ENCODE measurements around the gene DDR2.

Gene DDR2

DNA sequence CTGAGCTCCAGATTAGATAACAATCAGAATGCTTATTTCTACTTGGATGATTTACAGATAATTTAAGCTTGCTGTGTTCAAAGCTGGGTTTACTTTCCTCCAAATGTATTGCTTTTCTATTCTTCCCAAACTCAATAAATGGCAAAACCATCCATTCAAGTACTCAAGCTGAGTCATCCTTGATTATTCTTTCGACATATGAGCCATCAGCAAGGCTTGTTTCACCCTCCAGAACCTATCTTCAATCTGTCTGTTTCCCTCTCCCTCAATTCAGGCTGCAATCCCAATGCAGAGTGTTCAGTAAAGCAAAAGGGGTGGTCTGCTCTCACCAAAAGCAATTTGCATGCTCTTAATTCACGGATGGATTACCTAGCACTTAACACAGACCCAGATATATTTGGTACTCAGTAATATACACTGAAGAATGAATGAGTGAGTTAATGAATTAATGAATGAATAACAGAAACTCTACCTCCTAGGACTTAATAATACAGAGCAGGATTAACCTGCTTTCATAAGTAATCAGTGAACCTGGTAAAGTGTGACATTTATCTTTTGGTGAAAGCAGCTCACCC is 41.9 kb downstream of the DDR2 start:
- no peak for DNase-seq

DNA sequence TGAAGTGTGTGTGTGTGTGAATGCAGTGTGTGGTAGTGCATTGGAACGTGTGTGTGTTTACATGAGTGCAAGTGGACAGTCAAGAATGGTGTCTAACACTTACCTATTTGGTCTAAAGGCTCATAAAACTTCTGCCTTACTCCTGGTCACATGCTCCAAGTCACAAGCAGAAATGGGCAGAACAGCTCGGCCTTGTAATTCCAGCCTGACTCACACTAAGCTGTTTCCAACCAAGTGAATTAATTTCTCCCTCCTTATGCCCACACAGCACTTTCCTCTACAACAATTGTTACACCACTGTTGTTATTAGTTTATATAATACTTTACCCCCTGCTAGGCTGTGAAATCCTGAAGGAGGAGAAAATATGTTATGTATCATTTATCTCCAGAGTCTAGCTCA is 43.8 kb downstream of the DDR2 start:
- DNase-seq, result no peak

DNA sequence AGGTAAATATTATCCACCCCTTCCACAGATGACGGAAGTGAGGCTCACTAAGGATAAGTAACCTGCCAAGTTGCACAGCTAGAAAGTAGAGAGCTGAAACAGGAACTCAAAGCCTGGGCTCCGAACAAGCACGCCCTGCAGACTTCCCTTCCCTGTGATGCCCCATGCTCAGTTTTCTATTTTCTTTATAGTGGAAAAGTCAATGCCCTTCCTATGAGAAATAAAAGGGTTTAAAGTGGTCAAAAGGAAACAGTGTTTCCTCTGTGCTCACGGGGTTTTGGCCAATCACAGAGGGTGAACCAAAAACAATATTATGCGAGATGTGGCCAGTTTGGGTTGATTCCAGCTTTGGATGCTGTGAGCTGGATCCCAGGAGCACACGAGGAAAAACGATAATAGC is 44.5 kb downstream of the DDR2 start:
- no peak for DNase-seq

DNA sequence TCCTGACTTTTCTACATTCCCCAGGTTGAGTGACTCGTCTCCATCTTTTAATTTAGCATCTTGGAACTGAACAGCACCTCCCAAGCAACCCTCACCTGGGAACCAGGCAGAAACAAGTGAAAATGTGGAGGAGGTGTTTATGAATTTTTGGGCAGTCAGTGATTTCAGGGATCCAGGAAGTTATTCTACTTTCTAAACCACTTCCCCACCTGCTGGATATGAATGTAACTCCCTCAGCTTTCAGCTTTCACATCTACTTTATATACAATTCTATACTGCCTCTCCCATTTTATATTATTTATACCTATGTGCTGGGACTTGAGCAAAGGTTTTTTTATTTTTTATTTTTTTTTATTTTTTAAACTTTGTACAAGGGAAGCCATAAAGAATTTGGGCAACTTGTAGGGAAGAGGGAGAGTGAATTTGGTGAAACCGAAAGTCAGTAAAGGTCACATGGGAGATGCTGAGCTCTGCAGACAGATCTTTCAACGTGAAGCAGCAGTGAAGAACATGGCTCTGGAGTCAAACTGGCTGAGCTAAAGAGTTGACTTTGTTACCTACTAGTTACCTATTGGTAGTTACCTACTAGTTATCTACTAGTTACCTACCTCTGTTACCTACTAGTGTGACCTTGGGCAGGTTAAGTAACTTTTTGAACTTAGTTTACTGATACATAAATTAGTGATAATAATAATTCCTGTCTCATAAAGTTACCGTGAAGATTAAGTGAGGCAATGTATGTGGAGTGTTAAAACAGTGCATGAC is 45.5 kb downstream of the DDR2 start:
- DNase-seq, result no peak

DNA sequence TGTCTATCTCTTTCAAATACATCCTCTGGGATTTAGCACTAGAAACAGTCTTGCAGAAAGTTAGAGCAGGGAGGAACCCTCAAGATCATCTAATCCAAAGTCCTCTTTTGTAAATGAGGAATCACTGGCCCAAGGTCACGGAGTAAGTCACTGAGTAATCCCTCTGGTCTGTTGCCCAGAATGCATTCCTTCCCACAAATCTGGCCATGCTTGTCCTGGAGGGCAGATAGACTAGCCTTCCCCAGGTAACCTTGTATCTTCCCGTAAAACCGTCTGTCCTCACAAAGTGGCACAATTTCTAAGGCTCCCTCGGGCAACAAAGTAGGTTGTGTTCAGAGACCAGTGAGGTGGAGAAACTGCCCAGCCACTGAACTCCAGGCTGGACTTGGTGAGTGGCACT is 46.2 kb downstream of the DDR2 start:
- no peak for DNase-seq

DNA sequence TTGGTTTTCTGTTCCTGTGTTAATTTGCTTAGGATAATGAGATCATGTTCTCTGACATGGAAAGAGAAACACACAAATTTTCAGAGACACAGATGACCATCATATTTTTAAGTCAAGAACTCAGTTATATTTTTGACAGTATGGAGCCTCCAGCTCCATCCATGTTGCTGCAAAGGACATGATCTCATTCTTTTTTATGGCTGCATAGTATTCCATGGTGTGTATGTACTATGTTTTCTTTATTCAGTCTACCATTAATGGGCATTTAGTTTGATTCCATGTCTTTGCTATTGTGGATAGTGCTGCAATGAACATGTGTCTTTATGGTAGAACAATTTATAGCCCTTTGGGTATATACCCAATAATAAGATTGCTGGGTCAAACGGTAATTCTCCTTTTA is 47.0 kb downstream of the DDR2 start:
- DNase-seq, result no peak

DNA sequence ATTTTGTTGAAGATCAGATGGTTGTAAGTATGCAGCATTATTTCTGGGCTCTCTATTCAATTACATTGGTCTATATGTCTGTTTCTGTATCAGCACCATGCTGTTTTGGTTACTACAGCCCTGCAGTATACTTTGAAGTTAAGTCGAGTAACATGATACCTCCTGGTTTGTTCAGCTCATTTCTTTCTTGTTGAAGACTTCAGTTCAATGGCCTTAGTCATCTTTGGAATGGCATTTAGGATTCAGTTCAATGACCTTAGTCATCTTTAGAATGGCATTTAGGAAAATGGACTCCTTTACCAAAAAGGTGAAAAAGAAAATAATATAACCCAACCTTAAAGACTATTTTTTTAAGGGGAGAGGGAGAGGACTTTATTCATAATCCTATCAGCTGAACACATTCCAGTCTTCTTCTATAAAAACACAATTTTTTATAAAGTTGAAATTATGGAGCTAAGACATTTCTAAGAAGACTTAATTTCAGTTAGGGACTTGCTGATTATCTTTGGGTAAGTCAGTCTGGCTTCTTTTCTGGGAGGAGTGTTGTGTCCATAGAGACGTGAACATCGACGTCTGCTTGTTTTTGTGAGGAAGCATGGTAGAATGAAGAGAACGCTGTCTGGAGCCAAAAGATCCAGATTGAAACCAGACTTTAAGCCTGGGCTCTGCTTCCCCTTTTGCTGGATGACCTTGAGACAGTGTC is 48.3 kb downstream of the DDR2 start:
- no peak for DNase-seq

DNA sequence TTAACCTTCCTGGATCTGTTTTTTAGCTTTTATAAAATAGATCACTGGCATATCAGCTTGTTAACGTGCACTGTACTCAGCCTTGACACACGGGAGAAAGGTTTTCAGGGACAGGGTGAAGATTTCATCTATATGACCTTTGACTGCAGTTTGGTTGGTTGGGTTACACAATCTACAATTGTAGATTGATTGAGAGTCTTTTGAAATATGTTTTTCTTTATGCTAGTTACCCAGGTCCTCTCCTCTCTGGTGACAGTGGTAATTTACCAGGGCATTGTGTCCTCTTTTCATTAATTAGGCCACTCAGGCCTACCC is 48.8 kb downstream of the DDR2 start:
- DNase-seq, result no peak

DNA sequence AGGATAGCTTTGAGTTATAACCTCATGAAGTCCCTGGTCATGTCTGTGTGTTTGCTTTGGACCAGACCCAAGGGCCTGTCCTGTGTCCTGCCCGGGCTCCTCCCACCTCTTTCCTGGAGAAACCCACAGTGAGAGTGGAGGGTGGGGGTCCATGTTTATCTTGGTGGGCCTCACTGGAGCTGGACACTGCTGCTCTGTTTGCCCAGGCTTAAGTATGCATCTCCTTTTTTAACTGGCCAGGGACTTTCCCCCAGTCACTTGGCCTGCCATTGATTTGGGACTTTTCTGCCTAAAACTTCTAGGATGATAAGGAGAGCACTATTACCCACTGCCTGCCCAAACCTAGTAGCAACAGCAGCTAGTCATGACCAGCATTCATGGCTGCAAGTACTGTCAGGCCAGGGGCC is 49.8 kb downstream of the DDR2 start:
- no peak for DNase-seq

DNA sequence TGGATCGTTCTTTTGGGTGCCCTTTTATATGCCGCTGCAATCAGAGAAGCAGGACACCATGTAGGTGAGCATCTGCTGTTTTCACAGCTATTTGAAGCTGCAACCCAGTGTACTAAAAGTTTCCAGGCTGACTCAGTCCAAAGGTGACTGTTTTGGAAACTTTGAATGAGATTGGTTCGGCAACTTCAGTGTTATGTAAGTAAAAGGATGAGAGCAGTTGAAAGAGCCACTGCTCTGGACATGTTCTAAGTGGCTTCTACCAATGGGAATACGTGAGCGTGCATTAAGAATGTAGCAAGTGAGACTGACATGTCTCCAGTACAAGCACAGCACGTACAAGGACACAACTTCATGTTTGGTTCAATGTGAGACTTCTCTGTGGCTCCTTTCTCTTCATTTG is 55.6 kb downstream of the DDR2 start:
- no peak for DNase-seq

DNA sequence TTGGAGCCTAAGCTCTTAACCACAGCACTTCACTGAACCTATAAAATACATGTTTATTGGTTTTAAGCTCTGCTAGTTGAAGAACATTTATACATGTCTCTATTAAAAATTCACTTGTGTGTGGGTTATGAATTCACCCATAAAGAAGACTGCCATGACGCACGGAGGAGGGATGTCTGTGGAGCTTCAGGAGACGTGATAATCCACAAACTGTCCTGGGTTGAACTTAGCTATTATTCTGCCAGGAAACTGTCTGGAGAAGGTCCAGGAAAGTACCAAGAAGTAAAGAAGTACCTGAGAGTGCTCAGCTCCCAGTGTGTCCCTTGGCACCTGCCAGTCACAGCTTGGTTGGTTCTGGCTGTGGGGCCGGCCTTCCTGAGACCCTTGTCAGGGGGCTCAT is 56.3 kb downstream of the DDR2 start:
- no peak for DNase-seq

DNA sequence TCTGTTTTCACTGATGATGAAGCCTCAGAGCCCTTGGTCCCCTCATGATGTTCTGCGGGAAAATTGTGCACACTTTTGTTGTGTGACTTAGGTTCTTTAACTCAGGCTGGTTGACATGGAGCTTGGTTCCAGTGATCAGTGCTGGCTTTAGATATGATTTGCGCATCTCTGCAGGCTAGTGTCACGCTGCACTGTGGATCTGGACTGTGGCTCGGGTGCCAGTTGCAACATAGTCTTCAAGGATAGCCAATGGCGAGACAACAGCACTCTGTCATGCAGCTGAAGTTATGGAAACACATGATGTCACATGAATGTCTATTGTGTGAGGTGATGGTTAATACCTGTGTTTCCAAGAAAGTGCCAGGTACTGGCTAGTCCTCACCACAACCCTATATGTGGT is 56.7 kb downstream of the DDR2 start:
- DNase-seq, result no peak

DNA sequence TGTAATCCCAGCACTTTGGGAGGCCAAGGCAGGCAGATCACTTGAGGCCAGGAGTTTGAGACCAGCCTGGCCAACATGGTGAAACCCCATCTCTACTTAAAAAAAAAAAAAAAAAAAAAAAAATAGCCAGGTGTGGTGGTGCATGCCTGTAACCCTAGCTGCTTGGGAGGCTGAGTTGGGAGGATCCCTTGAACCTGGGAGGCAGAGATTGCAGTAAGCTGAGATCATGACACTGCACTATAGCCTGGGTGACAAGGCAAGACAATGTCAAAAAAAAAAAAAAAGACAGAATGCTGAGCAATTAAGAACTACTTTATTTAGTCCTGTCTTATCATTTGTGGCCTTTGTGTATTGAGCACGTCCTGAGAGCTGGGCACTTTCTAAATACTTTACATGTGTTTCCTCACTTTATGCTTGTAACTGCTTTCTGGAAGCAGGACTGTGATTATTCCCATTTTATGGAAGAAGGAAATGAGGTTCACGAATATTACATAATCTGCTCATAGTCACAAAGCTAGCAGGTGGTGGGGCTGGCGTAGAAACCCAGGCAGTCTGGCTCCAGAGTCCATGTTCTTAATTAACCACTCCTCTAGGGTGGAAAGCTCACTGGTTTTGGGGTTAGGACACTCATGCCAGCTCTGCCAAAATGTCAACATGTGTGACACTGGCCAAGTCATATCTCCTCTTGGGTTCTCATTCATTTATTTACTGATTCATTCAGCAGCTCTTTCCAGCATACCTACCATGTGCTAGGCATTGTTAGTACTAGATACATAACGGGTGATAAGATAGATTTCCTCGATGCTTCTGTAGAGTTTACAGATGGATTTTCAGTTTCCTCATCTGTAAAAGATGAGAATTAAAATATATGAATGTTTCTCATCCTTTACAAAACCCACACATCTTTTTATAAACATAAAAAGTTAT is 57.7 kb downstream of the DDR2 start:
- DNase-seq, result no peak

DNA sequence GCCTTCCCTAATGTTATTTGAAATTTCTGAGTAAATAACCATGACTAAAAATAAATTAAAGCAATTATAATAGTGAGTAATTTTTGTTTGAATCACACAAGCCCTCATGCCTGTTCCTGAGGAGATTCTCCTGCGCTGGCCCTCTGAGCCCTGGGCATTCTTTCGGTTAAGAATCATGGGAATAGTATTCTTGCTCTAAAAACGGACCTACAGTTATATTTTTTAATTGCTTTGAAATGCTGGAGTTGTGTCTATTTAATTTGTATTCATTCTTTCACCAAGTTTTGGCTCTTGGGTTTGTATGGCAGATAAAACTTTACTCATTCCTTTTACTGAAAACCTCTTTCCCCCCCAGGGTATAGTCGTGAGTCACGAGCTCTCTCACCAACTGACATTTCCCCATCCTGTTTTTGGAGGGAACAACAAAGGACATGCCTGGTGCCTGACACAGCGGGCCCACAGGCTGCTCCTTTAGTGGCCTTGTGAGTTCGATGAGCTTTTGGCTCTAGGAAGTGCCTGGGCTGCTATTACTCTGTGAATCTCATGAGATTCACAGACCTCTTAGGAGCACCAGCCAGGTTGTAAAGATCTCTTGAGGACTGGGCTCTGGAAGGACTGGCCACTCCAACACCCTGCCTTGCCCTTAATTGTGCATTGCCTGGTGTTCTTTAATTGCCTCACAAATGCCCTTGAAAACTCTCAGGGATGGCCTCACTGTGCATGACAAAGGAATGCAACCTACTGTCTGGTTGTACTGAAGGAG is 58.6 kb downstream of the DDR2 start:
- no peak for DNase-seq

DNA sequence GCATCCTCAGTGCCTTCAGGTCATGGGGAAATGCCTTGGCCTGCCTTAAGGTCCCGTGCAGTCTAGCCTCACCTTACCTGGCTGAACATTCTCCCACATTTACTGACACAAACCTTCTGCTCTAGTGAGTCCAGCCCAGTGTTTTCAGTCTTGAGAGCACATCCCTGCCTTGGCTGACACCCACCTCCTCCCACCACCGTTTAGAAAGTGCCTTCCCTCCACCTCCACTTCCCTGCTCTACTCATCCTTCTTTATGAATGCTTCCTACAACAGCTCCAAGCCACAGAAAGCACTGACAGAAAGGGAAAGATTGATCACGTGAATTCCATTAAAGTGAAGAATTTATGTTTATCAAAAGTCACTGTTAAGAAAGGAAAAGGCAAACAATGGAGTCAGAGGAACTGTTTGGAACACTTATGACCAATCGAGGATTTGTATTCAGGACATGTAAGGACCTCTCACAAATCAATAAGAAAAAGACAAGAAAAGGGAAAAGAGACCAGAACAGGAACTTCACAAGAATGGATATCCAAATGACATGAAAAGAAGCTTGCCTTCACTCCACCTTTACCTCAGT is 59.8 kb downstream of the DDR2 start:
- no peak for DNase-seq

DNA sequence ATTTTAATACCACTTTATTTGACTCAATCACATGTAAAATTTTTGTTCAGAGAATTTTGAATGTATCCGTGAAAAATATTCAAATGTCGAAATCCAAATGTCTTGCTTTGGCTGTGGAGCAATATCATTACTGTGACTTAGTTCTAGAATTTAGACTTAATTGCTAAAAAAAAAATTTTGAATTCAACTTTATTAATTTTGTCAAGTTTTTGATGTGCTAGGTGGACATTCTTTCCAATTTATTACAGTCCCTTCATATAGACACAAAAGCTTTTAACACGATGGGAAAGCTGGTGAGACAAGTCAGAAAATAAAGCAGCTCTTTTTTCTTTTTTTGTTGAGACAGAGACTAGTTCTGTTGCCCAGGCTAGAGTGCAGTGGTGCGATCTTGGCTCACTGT is 62.6 kb downstream of the DDR2 start:
- DNase-seq, result no peak

DNA sequence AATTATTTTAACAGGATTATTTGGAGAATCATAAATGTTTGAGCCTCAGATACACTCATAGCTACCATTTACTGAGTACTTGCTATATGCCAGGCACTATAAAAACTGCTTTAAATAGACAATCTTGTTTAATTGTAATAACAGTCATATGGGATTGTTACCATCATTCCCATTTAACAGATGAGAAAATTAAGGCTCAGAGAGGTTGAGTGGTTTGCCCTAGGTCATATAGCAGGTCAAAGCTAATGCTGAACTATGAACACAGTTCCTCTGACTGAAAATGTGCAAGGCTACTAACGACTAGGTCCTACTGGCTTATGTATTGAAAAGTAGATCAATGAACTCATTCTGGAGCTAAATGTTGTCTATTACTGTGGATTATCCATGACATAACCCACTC is 63.4 kb downstream of the DDR2 start:
- DNase-seq, result no peak

DNA sequence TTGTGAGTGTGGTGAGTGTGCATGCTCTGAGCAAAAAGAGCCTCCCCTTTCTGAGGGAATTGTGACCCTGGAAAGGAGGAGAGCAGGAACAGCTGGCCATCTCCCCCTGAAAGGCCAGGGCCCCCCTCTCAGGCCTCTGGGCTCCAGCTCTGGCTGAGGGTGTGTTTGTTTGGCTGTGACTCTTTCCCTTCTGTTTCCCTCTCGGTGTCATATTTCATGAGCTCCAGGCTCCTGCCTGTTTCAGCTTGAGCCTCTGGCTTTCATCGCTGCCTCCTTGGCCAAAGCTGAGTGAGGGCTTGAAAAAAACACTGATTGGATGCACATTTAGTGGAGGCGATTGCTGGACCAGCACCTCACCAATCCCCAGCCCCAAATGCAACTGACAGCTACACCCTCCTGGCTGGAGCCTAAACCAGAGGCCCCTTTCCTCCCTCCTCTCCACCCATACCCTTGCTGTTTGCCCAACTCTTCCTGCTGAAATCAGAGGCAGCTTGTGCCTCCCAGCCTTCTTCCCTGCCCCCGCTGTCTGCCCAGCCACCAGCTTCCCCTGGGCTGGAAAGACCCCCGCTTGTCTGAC is 64.1 kb downstream of the DDR2 start:
- no peak for DNase-seq

DNA sequence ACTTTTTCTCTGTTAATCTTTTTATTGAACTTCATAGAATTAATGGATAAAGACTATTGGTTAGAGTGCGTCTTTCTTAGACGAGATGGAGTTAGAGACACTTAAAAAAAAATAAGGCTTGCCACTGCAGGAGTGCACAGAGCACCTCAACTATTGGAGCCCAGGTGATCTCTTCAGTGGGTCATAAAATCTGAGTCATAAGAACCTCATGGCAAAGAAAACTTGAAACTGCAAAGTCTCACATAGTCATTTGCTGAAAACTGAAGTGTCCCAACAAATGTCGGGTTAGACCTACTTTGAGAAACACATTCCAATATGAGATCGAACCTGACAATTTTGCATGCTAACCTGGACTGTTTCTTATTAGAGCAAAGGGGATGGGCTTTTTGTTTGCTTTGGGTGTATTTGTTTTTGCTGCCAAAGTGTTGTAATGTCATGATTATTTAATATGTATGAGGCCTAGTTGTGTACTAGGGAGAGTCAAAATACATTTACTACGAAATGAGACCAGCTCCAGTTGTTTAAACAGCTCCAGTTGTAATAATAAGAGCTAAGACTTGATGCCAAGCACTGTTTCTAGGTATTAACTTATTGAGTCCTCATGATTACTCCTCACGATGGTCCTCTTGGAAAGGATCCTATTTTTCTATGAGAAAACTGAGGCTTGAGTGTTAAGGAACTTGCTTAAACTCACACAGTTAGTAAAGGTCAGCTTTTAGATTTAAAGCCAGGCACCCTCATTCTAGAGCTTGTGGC is 65.1 kb downstream of the DDR2 start:
- no peak for DNase-seq

DNA sequence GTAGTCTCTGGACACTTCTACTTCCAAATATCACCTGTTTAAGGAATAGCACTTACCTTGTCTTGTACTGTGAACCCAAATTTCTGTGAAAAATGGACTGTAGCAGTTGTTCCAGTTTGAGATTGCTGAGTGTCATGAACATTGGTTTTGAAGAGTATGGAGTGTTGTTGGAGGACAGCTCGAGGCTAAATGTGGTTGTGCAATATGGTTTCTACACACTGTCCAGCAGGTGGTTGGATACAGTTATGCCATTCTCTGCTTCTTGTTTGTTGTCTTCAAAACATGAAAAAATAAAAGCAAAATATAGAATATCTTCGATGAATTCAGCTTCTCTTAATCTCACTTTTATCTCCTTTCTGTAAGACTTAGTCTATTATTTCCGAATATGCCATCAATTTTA is 67.1 kb downstream of the DDR2 start:
- no peak for DNase-seq

DNA sequence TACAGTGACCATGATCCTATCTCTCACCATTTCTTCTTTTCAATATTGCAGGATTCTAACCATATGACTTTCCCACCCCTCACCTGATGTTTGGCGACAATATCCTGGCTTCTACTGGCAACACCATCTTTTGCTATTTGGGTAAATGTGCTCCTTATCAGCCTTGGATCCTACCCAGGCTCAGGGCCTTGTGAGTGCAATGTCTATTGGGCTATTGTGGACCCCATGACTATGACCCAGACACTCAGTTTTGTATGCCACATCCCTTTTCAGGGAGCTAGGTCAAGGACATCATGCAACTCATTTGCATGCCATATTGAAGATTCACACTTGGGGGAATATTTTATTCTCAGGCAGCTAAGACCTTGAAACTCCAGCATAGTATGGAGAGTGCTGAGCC is 67.9 kb downstream of the DDR2 start:
- no peak for DNase-seq

All from CD4-positive, alpha-beta T cell treated with Interleukin-15 for 1 hour (primary cell).